Measurements from ENCODE around the gene CCDC50.

GRCh38 chr3:191440532-191440931 is 111.3 kb downstream of the CCDC50 start:
- TF ChIP-seq CTCF (IDR thresholded peaks at IDR 0.05; ENCODE audit: control extremely low read depth in 1 of 3, insufficient read depth in 1 of 3, low read depth in 1 of 3, low read length in 3 of 3) (no peak), ZNF274 (IDR thresholded peaks at IDR 0.05; ENCODE audit: borderline replicate concordance, extremely low read depth, low read length) (no peak), CHD1 (IDR thresholded peaks at IDR 0.05; ENCODE audit: low read depth, low read length) (no peak), EZH2 (IDR thresholded peaks at IDR 0.05; ENCODE audit: low read depth, low read length, severe bottlenecking) (no peak), RAD21 (IDR thresholded peaks at IDR 0.05 in 1 of 2, conservative IDR thresholded peaks at IDR 0.05 in 1 of 2; ENCODE audit: low read depth in 2 of 2, low read length in 2 of 2) (no peak), POLR2A (IDR thresholded peaks at IDR 0.05; ENCODE audit: control extremely low read depth in 1 of 2, low read depth in 2 of 2, low read length in 2 of 2) (no peak)

Data from H1 (cell line).